Pulmonary artery endothelial cell (primary cell): Measurements from ENCODE around the gene DBP. TPM values are rescaled to one million over a fixed set of nuclear protein-coding genes. Genes with fewer than 3 reads are reported as not detected.
A peak's percentile ranks its signal among the peaks of the same experiment; 100 is the strongest.
"Not testable (repeated sequence)": the region's sequence is repeated elsewhere in the genome, so short reads cannot be mapped to it uniquely, and the experiment has no call there.

Experiments
- DNase-seq: peaks from one replicate; pipeline ENCODE4 v3.0.0-alpha.2; 2011; ENCODE audit warnings: low read depth, low spot score
- total RNA-seq: library from RNA; depleted of rRNA; stranded (reverse); fragments of >200 nt; gene quantifications from 2 replicates; pipeline ENCODE4 v1.2.3, GENCODE V29; 2014

DBP gene
- total RNA-seq, 1 donor from 2014 or later = 2.2 TPM

- DNase-seq = no peak
Measured at GRCh38 chr19:48641850-48642249, 4.7 kb upstream of the DBP start.

GRCh38 chr19:48639483-48640375 is 2.5 kb upstream of the DBP start:
- no peak for DNase-seq

- DNase-seq = no peak
Measured at GRCh38 chr19:48638831-48639381, 1.7 kb upstream of the DBP start.

- DNase-seq = peak; percentile 83
Measured at GRCh38 chr19:48637948-48638830, 1.0 kb upstream of the DBP start.

GRCh38 chr19:48637449-48637947 is 319 bp upstream of the DBP start:
- peak; percentile 92 for DNase-seq

GRCh38 chr19:48635966-48636858 is 967 bp downstream of the DBP start:
- DNase-seq = no peak

GRCh38 chr19:48635263-48635965 is 1.8 kb downstream of the DBP start:
- no peak for DNase-seq

GRCh38 chr19:48634424-48635262 is 2.5 kb downstream of the DBP start:
- DNase-seq = peak; percentile 88

- DNase-seq = no peak
Measured at GRCh38 chr19:48634036-48634342, 3.2 kb downstream of the DBP start.

GRCh38 chr19:48633148-48634035 is 3.8 kb downstream of the DBP start:
- DNase-seq = no peak

- DNase-seq = no peak
Measured at GRCh38 chr19:48632692-48633147, 4.5 kb downstream of the DBP start.

GRCh38 chr19:48632286-48632685 is 4.9 kb downstream of the DBP start:
- DNase-seq = not testable (repeated sequence)

- no peak for DNase-seq
Measured at GRCh38 chr19:48631225-48631624, 6.0 kb downstream of the DBP start.

- no peak for DNase-seq
Measured at GRCh38 chr19:48630296-48631063, 6.7 kb downstream of the DBP start.

GRCh38 chr19:48629599-48630295 is 7.4 kb downstream of the DBP start:
- no peak for DNase-seq

- DNase-seq = no peak
Measured at GRCh38 chr19:48629297-48629598, 7.9 kb downstream of the DBP start.
